Kidney (tissue), 14 donors: Measurements from ENCODE around the gene METTL17. TPM values are rescaled to one million over a fixed set of nuclear protein-coding genes. Genes with fewer than 3 reads are reported as not detected.

Experiments used
- DNase-seq, 5 donors: peaks; one replicate each; pipeline ENCODE4 v3.0.0-alpha.2; 2013 to 2020
- FAIRE-seq: peaks from 2 replicates; lab custom pipeline; 2012; peaks lifted over from hg19 to GRCh38; lab: Jason Lieb, UNC
- H3K27ac ChIP-seq, 2 donors: one replicate each; pipeline ENCODE4 v1.7.0; 2013; ENCODE audit warnings: low read depth in 2 of 2, low read length in 2 of 2, inconsistent platforms in 1 of 2
- H3K27me3 ChIP-seq: one replicate; pipeline ENCODE4 v1.7.1; 2013; ENCODE audit warnings: low read length, inconsistent platforms; ENCODE audit not compliant: control insufficient read depth, insufficient read depth
- H3K36me3 ChIP-seq, 3 donors: one replicate each; pipeline versions ENCODE4 v1.7.0 to v1.7.1; 2013; ENCODE audit warnings: low read length in 3 of 3, control low read depth in 1 of 3, inconsistent platforms in 1 of 3; ENCODE audit not compliant: insufficient read depth in 3 of 3, control insufficient read depth in 2 of 3
- H3K4me1 ChIP-seq, 3 donors: one replicate each; pipeline versions ENCODE4 v1.7.0 to v1.7.1; 2013; ENCODE audit warnings: low read length in 3 of 3, inconsistent platforms in 1 of 3, low read depth in 1 of 3; ENCODE audit not compliant: control insufficient read depth in 2 of 3, insufficient read depth in 2 of 3
- H3K4me3 ChIP-seq, 3 donors: one replicate each; pipeline versions ENCODE4 v1.7.0 to v1.8.1; 2013; ENCODE audit warnings: low read length in 3 of 3, control low read depth in 1 of 3, inconsistent platforms in 1 of 3
- H3K9ac ChIP-seq, 3 donors: one replicate each; pipeline versions ENCODE4 v1.7.0 to v1.7.1; 2013; ENCODE audit warnings: low read length in 3 of 3, control low read depth in 1 of 3, inconsistent platforms in 1 of 3
- H3K9me3 ChIP-seq, 3 donors: one replicate each; pipeline versions ENCODE4 v1.7.0 to v1.7.1; 2013; ENCODE audit warnings: low read length in 3 of 3, control low read depth in 1 of 3, inconsistent platforms in 1 of 3; ENCODE audit not compliant: control insufficient read depth in 2 of 3, insufficient read depth in 1 of 3
- CTCF ChIP-seq: IDR thresholded peaks from 3 replicates; pipeline ENCODE4 v1.5.1; 2012; ENCODE audit warnings: mild to moderate bottlenecking, moderate library complexity, borderline replicate concordance; ENCODE audit not compliant: insufficient read depth; ENCODE audit errors: extremely low read depth
- intact Hi-C: fragments of 100-400 bp; cut with DNase I; formaldehyde crosslinking; loops from one replicate; pipeline ENCODE4 v1.11.1; 2022
- microRNA-seq: library from miRNA; unstranded; fragments of <30 nt; microRNA quantifications from one replicate; pipeline ENCODE4 v1.2.0, GENCODE V29; 2020
- polyA plus RNA-seq: library from polyadenylated mRNA; stranded (reverse); fragments of 350-450 nt; fragmentation: Illumina TruSeq; extraction: RNeasy Lipid Tissue Mini Kit (QIAGEN cat#74804); gene quantifications from one replicate; pipeline ENCODE4 v1.2.3, GENCODE V29; 2014; ENCODE audit warnings: low read depth, low replicate concordance; ENCODE audit not compliant: insufficient read depth
- total RNA-seq: library from RNA; stranded (reverse); fragmentation: NEBNext Ultra II Directional; extraction: Animal tissue kit (Norgen Biotek cat#: 25700); gene quantifications from one replicate; pipeline ENCODE4 v1.2.1, GENCODE V29; 2021
- donor health status: control.
- donor health status: control.
- donor health status: control.
- donor health status: control.
- donor health status: control.
- donor health status: DM: yes; HTN: yes; CAD: no.
- donor health status: Normal renal cell carcinoma (clear cell type).

The METTL17 gene
- total and polyA plus RNA-seq, 2 donors from 2014 or later, result 53.2 to 68.6 TPM

- no peaks in the 10 kb centered on the region for H3K27me3 ChIP-seq
- peak overlapping the region in 1 of 3 donors; percentile 32 for H3K9ac ChIP-seq
- H3K27ac ChIP-seq, result peak overlapping the region in 1 of 2 donors; percentile 74
- peaks cover 7 to 41% (median 29%) of the 10 kb centered on the region in 3 donors for H3K4me1 ChIP-seq
- FAIRE-seq (no peak), DNase-seq (no peak)
- no peaks in the 10 kb centered on the region for H3K36me3 ChIP-seq
- H3K4me3 ChIP-seq, result no peak overlapping the region
- no peak for TF ChIP-seq CTCF
- no peaks in the 10 kb centered on the region for H3K9me3 ChIP-seq
- intact Hi-C loops, result no loop called here
Observed at GRCh38 chr14:21042918-21043317, 53.1 kb downstream of the METTL17 start.

GRCh38 chr14:21043387-21043973 is 53.7 kb downstream of the METTL17 start:
- intact Hi-C loops, result no loop called here
- no peak for TF ChIP-seq CTCF
- FAIRE-seq, result no peak
- Histone ChIP-seq H3K9ac (peak overlapping the region in 1 of 3 donors; percentile 32), H3K9me3 (no peaks in the 10 kb centered on the region), H3K4me1 (peaks cover 7 to 39% (median 25%) of the 10 kb centered on the region in 3 donors), H3K27ac (peak overlapping the region; percentile 64 to 74), H3K27me3 (no peaks in the 10 kb centered on the region), H3K36me3 (no peaks in the 10 kb centered on the region), H3K4me3 (no peak overlapping the region)
- no peak for DNase-seq

GRCh38 chr14:21043974-21044618 is 54.3 kb downstream of the METTL17 start:
- peaks cover 6 to 33% (median 23%) of the 10 kb centered on the region in 3 donors for H3K4me1 ChIP-seq
- H3K9ac ChIP-seq, result no peak overlapping the region
- no peaks in the 10 kb centered on the region for H3K27me3 ChIP-seq
- peak overlapping the region; percentile 51 to 64 for H3K27ac ChIP-seq
- no peaks in the 10 kb centered on the region for H3K9me3 ChIP-seq
- H3K36me3 ChIP-seq, result no peaks in the 10 kb centered on the region
- no peak overlapping the region for H3K4me3 ChIP-seq
- FAIRE-seq (no peak), DNase-seq (peak in 4 of 5 donors; percentile 37 to 60 (median 44))
- intact Hi-C loops, result no loop called here
- TF ChIP-seq CTCF, result no peak

Small RNA genes lying within 50 kb of the gene (microRNA-seq; reads per million reads assigned to microRNA genes)
- not detected for gene MIR6717

Other genes with a start within 250 kb of the METTL17 start
- not detected for gene EDDM3A, start 244.1 kb upstream of the METTL17 start, total RNA-seq
- gene EDDM3A, start 244.1 kb upstream of the METTL17 start, polyA plus RNA-seq, result 1.8 TPM
- gene EDDM3B, start 221.6 kb upstream of the METTL17 start, total RNA-seq, result not detected
- gene EDDM3B, start 221.6 kb upstream of the METTL17 start, polyA plus RNA-seq, result not detected
- gene RNASE6, start 208.7 kb upstream of the METTL17 start, total RNA-seq, result 15.4 TPM
- 6.0 TPM for gene RNASE6, start 208.7 kb upstream of the METTL17 start, polyA plus RNA-seq
- gene RNASE1, start 187.1 kb upstream of the METTL17 start, total RNA-seq, result 201 TPM
- gene RNASE1, start 187.1 kb upstream of the METTL17 start, polyA plus RNA-seq, result 476 TPM
- 0.38 TPM for gene RNASE3, start 98.6 kb upstream of the METTL17 start, total RNA-seq
- gene RNASE3, start 98.6 kb upstream of the METTL17 start, polyA plus RNA-seq, result not detected
- 4.3 TPM for gene RNASE2, start 34.5 kb upstream of the METTL17 start, total RNA-seq
- 2.4 TPM for gene RNASE2, start 34.5 kb upstream of the METTL17 start, polyA plus RNA-seq
- not detected for gene SLC39A2, start 9.3 kb downstream of the METTL17 start, total RNA-seq
- gene SLC39A2, start 9.3 kb downstream of the METTL17 start, polyA plus RNA-seq, result not detected
- 86.2 TPM for gene NDRG2, start 35.1 kb downstream of the METTL17 start, total RNA-seq
- 209 TPM for gene NDRG2, start 35.1 kb downstream of the METTL17 start, polyA plus RNA-seq
- not detected for gene TPPP2, start 40.2 kb downstream of the METTL17 start, total RNA-seq
- gene TPPP2, start 40.2 kb downstream of the METTL17 start, polyA plus RNA-seq, result 1.3 TPM
- not detected for gene RNASE13, start 44.8 kb downstream of the METTL17 start, total RNA-seq
- gene RNASE13, start 44.8 kb downstream of the METTL17 start, polyA plus RNA-seq, result not detected
- not detected for gene RNASE7, start 52.4 kb downstream of the METTL17 start, total RNA-seq
- gene RNASE7, start 52.4 kb downstream of the METTL17 start, polyA plus RNA-seq, result not detected
- not detected for gene RNASE8, start 67.8 kb downstream of the METTL17 start, total RNA-seq
- gene RNASE8, start 67.8 kb downstream of the METTL17 start, polyA plus RNA-seq, result not detected
- 25.6 TPM for gene ARHGEF40, start 80.3 kb downstream of the METTL17 start, total RNA-seq
- gene ARHGEF40, start 80.3 kb downstream of the METTL17 start, polyA plus RNA-seq, result 15.9 TPM
- 24.6 TPM for gene ZNF219, start 108.7 kb downstream of the METTL17 start, total RNA-seq
- gene ZNF219, start 108.7 kb downstream of the METTL17 start, polyA plus RNA-seq, result 12.6 TPM
- gene TMEM253, start 111.1 kb downstream of the METTL17 start, total RNA-seq, result 0.41 TPM
- gene TMEM253, start 111.1 kb downstream of the METTL17 start, polyA plus RNA-seq, result 0.43 TPM
- not detected for gene OR5AU1, start 166.1 kb downstream of the METTL17 start, total RNA-seq
- gene OR5AU1, start 166.1 kb downstream of the METTL17 start, polyA plus RNA-seq, result not detected